DMS153 treated with DMSO at 0.1 percent for 48 hours (cell line): Measurements from ENCODE around the gene FAHD2A.
"Not testable (repeated sequence)": the region's sequence is repeated elsewhere in the genome, so short reads cannot be mapped to it uniquely, and the experiment has no call there.

Experiments
- DNase-seq: peaks from one replicate; lab custom pipeline; 2025; ENCODE audit not compliant: unreplicated experiment; lab: John Stamatoyannopoulos, UW

The FAHD2A gene

GRCh38 chr2:95402370-95403203 is at the start of gene FAHD2A:
Gene FAHD2A (plus strand): TSS chr2:95402708. CDS start chr2:95405559, 2,851 bp downstream.
- peak; percentile 83 for DNase-seq

- no peak for DNase-seq
These were observed 49.4 kb upstream of the FAHD2A start for GRCh38 chr2:95353055-95353575.

- no peak for DNase-seq
These were observed 48.7 kb upstream of the FAHD2A start for GRCh38 chr2:95353613-95354468.

- DNase-seq = no peak
These were observed 48.0 kb upstream of the FAHD2A start for GRCh38 chr2:95354469-95354901.

GRCh38 chr2:95354925-95355324 is 47.6 kb upstream of the FAHD2A start:
- DNase-seq = no peak

GRCh38 chr2:95355486-95355885 is 47.0 kb upstream of the FAHD2A start:
- not testable (repeated sequence) for DNase-seq

GRCh38 chr2:95356821-95357700 is 45.4 kb upstream of the FAHD2A start:
- no peak for DNase-seq

- DNase-seq = no peak
These were observed 44.7 kb upstream of the FAHD2A start for GRCh38 chr2:95357717-95358280.

GRCh38 chr2:95359031-95359430 is 43.5 kb upstream of the FAHD2A start:
- DNase-seq = no peak

GRCh38 chr2:95359501-95359930 is 43.0 kb upstream of the FAHD2A start:
- DNase-seq = no peak

GRCh38 chr2:95361216-95361980 is 41.1 kb upstream of the FAHD2A start:
- no peak for DNase-seq

GRCh38 chr2:95362486-95362885 is 40.0 kb upstream of the FAHD2A start:
- no peak for DNase-seq

GRCh38 chr2:95366514-95366913 is 36.0 kb upstream of the FAHD2A start:
- no peak for DNase-seq

- DNase-seq = no peak
These were observed 30.2 kb upstream of the FAHD2A start for GRCh38 chr2:95372216-95372829.

- no peak for DNase-seq
These were observed 29.7 kb upstream of the FAHD2A start for GRCh38 chr2:95372845-95373244.

GRCh38 chr2:95374029-95374428 is 28.5 kb upstream of the FAHD2A start:
- no peak for DNase-seq

- no peak for DNase-seq
These were observed 28.0 kb upstream of the FAHD2A start for GRCh38 chr2:95374451-95374920.

GRCh38 chr2:95374921-95375471 is 27.5 kb upstream of the FAHD2A start:
- DNase-seq = no peak
